ENCODE measurements around the gene PSMD1. TPM values are rescaled to one million over a fixed set of nuclear protein-coding genes. Genes with fewer than 3 reads are reported as not detected.
A peak's percentile ranks its signal among the peaks of the same experiment; 100 is the strongest.

PSMD1 gene
- total RNA-seq, 4 donors from 2014 or later: 24.3 to 85.3 (median 74.7) TPM

DNA sequence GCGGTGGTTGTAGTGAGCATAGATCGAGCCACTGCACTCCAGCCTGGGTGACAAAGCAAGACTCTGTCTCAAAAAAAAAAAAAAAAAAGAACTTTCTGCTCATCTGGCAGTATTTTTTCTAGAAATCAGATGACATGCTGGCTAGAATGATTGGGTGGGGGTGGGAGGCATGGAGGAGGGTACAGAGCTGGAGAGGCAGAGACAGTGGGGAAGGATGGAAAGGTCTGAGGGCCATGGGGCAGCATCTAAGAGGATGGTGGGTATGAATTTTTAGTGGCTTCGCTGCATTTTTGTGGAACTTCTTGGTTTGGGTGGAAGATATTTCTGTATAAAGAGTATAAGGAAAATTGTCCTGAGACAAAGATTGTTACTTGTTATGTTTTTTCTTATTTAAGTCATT lies 165.1 kb downstream of the PSMD1 start:
- H3K9me3 ChIP-seq: no peaks in the 10 kb centered on the region
- TF ChIP-seq EP300 (IDR thresholded peaks at IDR 0.05; ENCODE audit: low read depth): no peak
- no peak for DNase-seq
- no peaks in the 10 kb centered on the region for H3K27me3 ChIP-seq
- no peak overlapping the region for H3K4me3 ChIP-seq
- in situ Hi-C loops (cut with MboI; ENCODE audit: low pct_ligation_motif_present in 1 of 4, low pct_unique_long_range_greater_than_20kb in 1 of 4, low sequenced_read_pairs in 3 of 4): loop anchor here in 2 of 4 donors (10.0 to 25.0 kb wide), 2 partner anchors 193 to 216 kb away; no protein-coding TSS in a partner anchor
- peak overlapping the region; percentile 70 to 85 (median 82) for H3K27ac ChIP-seq
- no peaks in the 10 kb centered on the region for H3K36me3 ChIP-seq
- H3K4me1 ChIP-seq: peaks cover 10 to 33% (median 24%) of the 10 kb centered on the region in 4 donors
- 74 to 90% methylated on average over 2 to 3 of the region's 3 CpGs for WGBS, 2 donors (ENCODE audit: low coverage in 1 of 2)
- intact Hi-C loops (cut with DNase I; ENCODE audit: low total_unique reads): loop anchor here (5.0 kb wide), 1 partner anchor 491 kb away; no protein-coding TSS in a partner anchor

Small RNA genes within 50 kb of the gene (small RNA-seq; reads per million reads assigned to genes)
- 0 reads per million in 4 donors for gene RNU1-93P

Other genes with a start within 250 kb of the PSMD1 start
- 1,000 to 10,000 TPM in 3 of 4 donors, 100 to 1,000 TPM in 1; 911 to 2,535 (median 1,776) TPM for gene ITM2C, start 191.9 kb upstream of the PSMD1 start, total RNA-seq
- gene GPR55, start 131.6 kb upstream of the PSMD1 start, total RNA-seq: 10 to 100 TPM in 1 of 4 donors, 1 to 10 TPM in 2, under 1 TPM in 1; 0.40 to 16.1 (median 2.0) TPM
- gene SPATA3, start 60.7 kb upstream of the PSMD1 start, total RNA-seq: not detected
- gene C2orf72, start 19.3 kb upstream of the PSMD1 start, total RNA-seq: 10 to 100 TPM; 15.9 to 52.7 (median 23.6) TPM
- gene HTR2B, start 68.2 kb downstream of the PSMD1 start, total RNA-seq: 1 to 10 TPM in 1 of 4 donors, under 1 TPM in 2, not detected in 1; 0.40 to 6.2 (median 0.82) TPM
- gene ARMC9, start 141.8 kb downstream of the PSMD1 start, total RNA-seq: 10 to 100 TPM; 11.5 to 59.5 (median 14.4) TPM